K562 (cell line): ENCODE data around the gene CHD2. TPM values are rescaled to one million over a fixed set of nuclear protein-coding genes. Genes with fewer than 3 reads are reported as not detected.

Experiments
- ATAC-seq: fragments of 200-7000 bp; cut with Tn5 transposase; 3 replicates; pipeline ENCODE4 v1.9.1; 2020; ENCODE audit warnings: moderate library complexity
- BruUV-seq: library from RNA; stranded (reverse); fragments of 400-500 nt; replicated peaks from 2 replicates; lab custom pipeline; 2021; lab: Mats Ljungman, UMichigan
- CTCF ChIA-PET: fragments of 300-600 bp; formaldehyde crosslinking; extraction: SDS; loops from one replicate; lab custom pipeline; 2021; ENCODE audit warnings: low intra/inter-chr PET ratio; lab: Yijun Ruan, JAX
- POLR2A ChIA-PET: fragments of 300-600, 350-650 bp; sonication (Branson Sonifier 250); formaldehyde crosslinking; extraction: SDS; loops from one replicate; lab custom pipeline; 2021; ENCODE audit warnings: antibody characterized with exemption, inconsistent platforms; lab: Yijun Ruan, JAX
- DNase-seq, 4 experiments: peaks; one replicate each; pipeline versions ENCODE4 v3.0.0 to v3.0.0-alpha.2; 2011 to 2018; ENCODE audit warnings: low spot score in 3 of 4, mixed read lengths in 3 of 4; ENCODE audit errors: extremely low read depth in 1 of 4
- FAIRE-seq: peaks from 2 replicates; lab custom pipeline; 2011; peaks lifted over from hg19 to GRCh38; lab: Jason Lieb, UNC
- H2AFZ ChIP-seq: 2 replicates; pipeline ENCODE4 v1.6.0; 2011; ENCODE audit warnings: low read depth, low read length, control low read depth, inconsistent platforms
- H3K27ac ChIP-seq: fragments of 200-600 bp; 3 replicates; pipeline ENCODE4 v1.8.0; 2011; ENCODE audit warnings: low read depth, mild to moderate bottlenecking, control low read depth, inconsistent platforms, low read length, moderate library complexity, mixed read lengths; ENCODE audit errors: extremely low read depth
- H3K27me3 ChIP-seq, 2 experiments: fragments of 300-600 bp in 1 of 2; 2 replicates in 1 of 2; 3 replicates in 1 of 2; pipeline versions ENCODE4 v1.6.0 to v1.8.0; 2011; ENCODE audit warnings: inconsistent platforms in 2 of 2, low read length in 2 of 2, mild to moderate bottlenecking in 1 of 2, mixed read lengths in 1 of 2, moderate library complexity in 1 of 2; ENCODE audit not compliant: control insufficient read depth in 2 of 2, insufficient read depth in 2 of 2
- H3K36me3 ChIP-seq: fragments of 300-600 bp; 3 replicates; pipeline ENCODE4 v1.8.0; 2011; ENCODE audit warnings: mild to moderate bottlenecking, low read length, inconsistent platforms; ENCODE audit not compliant: control insufficient read depth, insufficient read depth
- H3K4me1 ChIP-seq, 2 experiments: fragments of 200-600 bp in 1 of 2; replicated peaks in 1 of 2; 2 replicates in 1 of 2; 3 replicates in 1 of 2; pipeline versions ENCODE4 v1.5.1 to v1.8.0; 2011; ENCODE audit warnings: inconsistent platforms in 2 of 2, low read length in 2 of 2, mild to moderate bottlenecking in 1 of 2, mixed read lengths in 1 of 2, moderate library complexity in 1 of 2; ENCODE audit not compliant: control insufficient read depth in 2 of 2, insufficient read depth in 2 of 2
- H3K4me2 ChIP-seq: 2 replicates; pipeline ENCODE4 v1.6.1; 2011; ENCODE audit warnings: low read length, control low read depth, inconsistent platforms, mixed read lengths; ENCODE audit not compliant: insufficient read depth
- H3K4me3 ChIP-seq: fragments of 200-600 bp; sonication (generic), shearing (Covaris generic); 2 replicates; pipeline ENCODE4 v1.5.1; 2016; ENCODE audit warnings: control low read depth, inconsistent platforms
- H3K79me2 ChIP-seq: fragments of 200-600 bp; 3 replicates; pipeline ENCODE4 v1.8.0; 2011; ENCODE audit warnings: low read length, inconsistent platforms; ENCODE audit not compliant: control insufficient read depth, insufficient read depth
- H3K9ac ChIP-seq, 2 experiments: 2 replicates each; pipeline versions ENCODE4 v1.6.0 to v1.6.1; 2011; ENCODE audit warnings: low read depth in 2 of 2, low read length in 2 of 2, control low read depth in 1 of 2, inconsistent platforms in 1 of 2, mild to moderate bottlenecking in 1 of 2, mixed read lengths in 1 of 2; ENCODE audit not compliant: insufficient read depth in 1 of 2
- H3K9me1 ChIP-seq: one replicate; pipeline ENCODE4 v1.6.0; 2011; ENCODE audit warnings: inconsistent platforms, mild to moderate bottlenecking, low read length, moderate library complexity; ENCODE audit not compliant: control insufficient read depth, insufficient read depth
- H3K9me3 ChIP-seq: replicated peaks from 2 replicates; pipeline ENCODE4 v1.5.1; 2011; ENCODE audit warnings: low read depth, low read length, inconsistent platforms; ENCODE audit not compliant: control insufficient read depth, insufficient read depth
- H4K20me1 ChIP-seq: replicated peaks from 2 replicates; pipeline ENCODE4 v1.6.1; 2011; ENCODE audit warnings: low read length, inconsistent platforms, mixed read lengths; ENCODE audit not compliant: control insufficient read depth, insufficient read depth
- BCLAF1 ChIP-seq, 2 experiments: fragments of 450-650 bp in 1 of 2; IDR thresholded peaks; 2 replicates each; pipeline ENCODE4 v1.6.1; 2011 to 2017; ENCODE audit warnings: low read depth in 2 of 2, antibody characterized with exemption in 1 of 2, borderline replicate concordance in 1 of 2, low read length in 1 of 2, mild to moderate bottlenecking in 1 of 2, mixed read lengths in 1 of 2; ENCODE audit not compliant: control insufficient read depth in 1 of 2
- CEBPB ChIP-seq: fragments of 450-650 bp; IDR thresholded peaks from 2 replicates; pipeline ENCODE4 v1.6.1; 2016; ENCODE audit warnings: missing genetic modification characterization, missing compliant biosample characterization
- KDM1A ChIP-seq, 2 experiments: fragments of 450-650 bp; IDR thresholded peaks; 2 replicates each; pipeline ENCODE4 v1.6.1; 2016; ENCODE audit warnings: mild to moderate bottlenecking in 2 of 2
- SOX6 ChIP-seq: fragments of 450-650 bp; IDR thresholded peaks from 2 replicates; pipeline ENCODE4 v1.6.1; 2014; ENCODE audit warnings: mild to moderate bottlenecking
- WGBS: fragments of 100-300 bp; shearing (Covaris generic); methylation state at CpG from one replicate; pipeline ENCODE4 v1.1.6; 2016; ENCODE audit warnings: low coverage, mixed read lengths; ENCODE audit not compliant: insufficient coverage; ENCODE audit errors: missing lambda C conversion rate; 5-methylcytosine and 5-hydroxymethylcytosine counted together
- in situ Hi-C: fragments of 300-500 bp; cut with MboI; formaldehyde crosslinking; loops from 4 replicates; pipeline ENCODE4 v1.15.0; 2018; ENCODE audit warnings: inconsistent platforms, mixed read lengths
- intact Hi-C: fragments of 100-400 bp; cut with micrococcal nuclease; formaldehyde crosslinking; loops from 2 replicates; pipeline ENCODE4 v1.14.2; 2022
- polyA plus RNA-seq, 8 experiments: library from polyadenylated mRNA; depleted of rRNA in 4 of 8; stranded (reverse) in 5 of 8; unstranded in 3 of 8; fragments of >200 nt; fragmentation: Nextera tagmentation in 2 of 8; fragmentation: Illumina TruSeq in 1 of 8; extraction: Ambion mirVana in 2 of 8; extraction: Trizol in 1 of 8; gene quantifications; 2 replicates each; pipeline versions ENCODE4 v1.2.1 to v1.2.3, GENCODE V29; 2011 to 2014; ENCODE audit warnings: inconsistent platforms in 1 of 8, missing spikeins in 1 of 8
- total RNA-seq, 7 experiments: library from RNA; depleted of rRNA in 6 of 7; stranded (reverse); fragments of >200 nt in 6 of 7; fragmentation: Illumina TruSeq in 2 of 7; extraction: Trizol in 2 of 7; gene quantifications; 2 replicates each; pipeline versions ENCODE4 v1.2.1 to v1.2.3, GENCODE V29; 2011 to 2021; ENCODE audit warnings: low replicate concordance in 1 of 7

The CHD2 gene
- total and polyA plus RNA-seq, 9 of the 15 experiments (the other 6 are each of a cell fraction or from before 2014, with no cell fraction given) = 38.9 to 70.8 (median 56.2) TPM

GRCh38 chr15:92936138-92936537 is 36.0 kb downstream of the CHD2 start:
- Histone ChIP-seq H3K9ac (no peak overlapping the region), H3K4me3 (no peak overlapping the region), H3K27me3 (no peaks in the 10 kb centered on the region), H3K36me3 (peaks cover 89% of the 10 kb centered on the region), H3K9me1 (no peaks in the 10 kb centered on the region), H3K4me1 (no peaks in the 10 kb centered on the region), H3K4me2 (no peak overlapping the region), H3K9me3 (no peaks in the 10 kb centered on the region), H2AFZ (no peak overlapping the region), H4K20me1 (no peaks in the 10 kb centered on the region), H3K79me2 (peaks cover 16% of the 10 kb centered on the region; the same call in 1 of the 3 replicates), H3K27ac (no peak overlapping the region)
- DNase-seq = no peak
- 85% methylated on average over 2 of the region's 2 CpGs for WGBS
- ChIA-PET CTCF (no interaction called here), POLR2A (interaction anchor here (0.7 to 2.7 kb wide), 6 partner anchors 8 to 195 kb away, joined by 3 to 12 read pairs (median 4); no protein-coding TSS in a partner anchor)
- TF ChIP-seq SOX6 = no peak
- TF ChIP-seq KDM1A (IDR thresholded peaks at IDR 0.05) = no peak
- TF ChIP-seq BCLAF1 (IDR thresholded peaks at IDR 0.05; ENCODE audit: borderline replicate concordance in 1 of 2, control insufficient read depth in 1 of 2, low read depth in 2 of 2, low read length in 1 of 2) = no peak
- TF ChIP-seq CEBPB = no peak
- in situ Hi-C loops (no loop called here), intact Hi-C loops (no loop called here)
- no TSS peak for BruUV-seq
- ATAC-seq = no peak
- no peak for FAIRE-seq
